Measurements from ENCODE around the gene CRYBA2.

Gene CRYBA2

DNA sequence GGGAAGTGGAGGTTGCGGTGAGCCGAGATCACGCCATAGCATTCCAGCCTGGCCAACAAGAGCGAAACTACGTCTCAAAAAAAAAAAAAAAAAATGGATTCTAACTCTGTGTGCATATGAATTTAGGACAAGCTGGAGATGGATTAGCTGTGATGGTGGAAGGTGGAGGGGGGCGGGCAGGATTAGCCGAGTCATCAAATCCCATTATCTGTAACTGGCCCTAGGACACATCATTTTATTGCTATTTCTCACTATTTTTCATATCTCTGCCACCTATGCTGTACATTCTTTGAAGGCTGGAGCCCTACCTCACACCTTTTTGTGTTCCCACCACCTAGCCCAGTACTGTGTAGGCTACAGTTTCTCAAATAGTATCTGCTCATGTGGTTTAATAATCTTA, 41.1 kb downstream of the CRYBA2 start:
- DNase-seq, result no peak

DNA sequence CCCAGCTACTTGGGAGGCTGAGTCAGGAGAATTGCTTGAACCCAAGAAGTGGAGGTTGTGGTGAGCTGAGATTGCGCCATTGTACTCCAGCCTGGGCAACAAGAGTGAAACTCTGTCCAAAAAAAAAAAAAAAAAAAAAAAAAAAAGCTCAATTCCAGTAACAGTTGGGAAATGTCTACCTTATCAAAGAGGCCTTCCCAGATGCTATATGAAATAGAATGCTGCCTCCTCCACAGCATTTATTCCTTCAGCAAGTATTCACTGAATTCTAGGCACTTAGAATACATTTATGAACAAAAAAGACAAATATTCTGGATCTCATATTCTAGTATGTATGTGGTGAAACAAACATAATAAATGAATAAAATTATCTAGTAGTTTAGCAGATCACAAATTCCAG, 46.6 kb downstream of the CRYBA2 start:
- no peak for DNase-seq

DNA sequence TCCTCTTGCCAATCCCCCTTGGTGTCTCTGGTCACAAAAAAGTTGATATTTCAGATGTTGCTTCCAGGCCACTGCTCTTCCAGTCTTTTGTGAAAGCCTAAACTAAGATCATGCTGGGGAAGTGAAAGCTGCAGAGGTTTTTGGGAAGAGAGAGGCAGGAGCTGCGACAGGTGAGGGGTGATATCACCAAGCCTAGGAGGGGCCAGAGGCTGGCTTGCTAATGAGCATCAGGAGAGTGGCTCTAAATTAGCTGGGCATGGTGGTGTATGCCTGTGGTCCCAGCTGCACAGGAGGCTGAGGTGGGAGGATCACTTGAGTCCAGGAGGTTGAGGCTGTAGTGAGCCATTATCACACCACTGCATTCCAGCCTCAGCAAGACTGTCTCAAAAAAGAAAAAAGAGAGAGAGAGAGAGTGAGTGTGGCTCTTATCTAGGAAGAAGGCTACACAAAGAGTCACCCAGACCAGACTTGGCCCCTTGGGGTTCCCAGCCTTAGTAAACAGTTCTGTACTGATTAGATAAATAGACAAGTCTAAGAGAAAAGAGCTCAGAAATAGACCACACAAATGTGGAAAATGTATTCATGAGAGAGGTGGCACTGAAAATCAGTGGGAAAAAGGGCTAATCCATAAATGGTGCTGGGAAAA, 48.3 kb downstream of the CRYBA2 start:
- no peak for DNase-seq

Measured in NCI-H774 (cell line).